Suprapubic skin (tissue), 4 donors: Measurements from ENCODE around the gene DSCAM.

ENCODE experiments used
- CTCF ChIP-seq, 2 donors: fragments of 200-600 bp in 1 of 2; fragments of 450-650 bp in 1 of 2; sonication (generic) in 1 of 2; IDR thresholded peaks; one replicate each; pipeline ENCODE4 v1.5.1; 2016 to 2019; ENCODE audit warnings: antibody characterized with exemption in 2 of 2, mild to moderate bottlenecking in 1 of 2, moderate library complexity in 1 of 2
- EP300 ChIP-seq: sonication (generic); formaldehyde crosslinking; IDR thresholded peaks from one replicate; pipeline ENCODE4 v1.6.1; 2017; ENCODE audit warnings: antibody characterized with exemption
- POLR2A ChIP-seq, 2 donors: fragments of 450-650 bp; IDR thresholded peaks; one replicate each; pipeline ENCODE4 v1.6.1; 2017; ENCODE audit warnings: antibody characterized with exemption in 2 of 2, mild to moderate bottlenecking in 2 of 2, moderate library complexity in 2 of 2
- POLR2AphosphoS5 ChIP-seq, 3 donors: sonication (generic); formaldehyde crosslinking; IDR thresholded peaks; one replicate each; pipeline ENCODE4 v1.6.1; 2017; ENCODE audit warnings: antibody characterized with exemption in 3 of 3

GRCh38 chr21:40569357-40569756 is 277.6 kb downstream of the DSCAM start:
- TF ChIP-seq CTCF (IDR thresholded peaks at IDR 0.05) = no peak
- no peak for TF ChIP-seq POLR2AphosphoS5 (IDR thresholded peaks at IDR 0.05)
- TF ChIP-seq POLR2A (IDR thresholded peaks at IDR 0.05) = no peak
- TF ChIP-seq EP300 = no peak
